Naive thymus-derived CD4-positive, alpha-beta T cell (primary cell): ENCODE data around the gene GSTM4. TPM values are rescaled to one million over a fixed set of nuclear protein-coding genes. Genes with fewer than 3 reads are reported as not detected.

Experiments used
- ATAC-seq: fragments of 150-1000 bp; cut with Tn5 transposase; 2 replicates; pipeline ENCODE4 v1.10.0; 2021; ENCODE audit warnings: mild to moderate bottlenecking, moderate library complexity
- CTCF ChIA-PET: fragments of 350-600 bp; sonication (Branson Sonifier 250); formaldehyde crosslinking; loops from one replicate; lab custom pipeline; 2021; ENCODE audit warnings: antibody characterized with exemption; lab: Charles Lee
- POLR2A ChIA-PET: fragments of 350-600 bp; sonication (Branson Sonifier 250); formaldehyde crosslinking; loops from one replicate; lab custom pipeline; 2021; ENCODE audit warnings: antibody characterized with exemption, inconsistent platforms; lab: Charles Lee
- DNase-seq, 9 donors: peaks; one replicate each; pipeline versions ENCODE4 v3.0.0 to v3.0.0-alpha.2; 2020 to 2022; ENCODE audit warnings: mixed read lengths in 1 of 9
- H3K27ac ChIP-seq: one replicate; pipeline ENCODE4 v1.7.0; 2013; ENCODE audit warnings: mild to moderate bottlenecking, low read depth, low read length, moderate library complexity
- H3K27me3 ChIP-seq, 2 donors: one replicate each; pipeline ENCODE4 v1.7.0; 2013; ENCODE audit warnings: low read length in 2 of 2, mild to moderate bottlenecking in 2 of 2, moderate library complexity in 2 of 2; ENCODE audit not compliant: control insufficient read depth in 2 of 2, insufficient read depth in 2 of 2
- H3K36me3 ChIP-seq, 3 experiments: 1 replicate in 2 of 3; 2 replicates in 1 of 3; pipeline ENCODE4 v1.7.0; 2013; ENCODE audit warnings: low read length in 3 of 3, mild to moderate bottlenecking in 3 of 3, moderate library complexity in 1 of 3; ENCODE audit not compliant: insufficient read depth in 3 of 3, control insufficient read depth in 2 of 3
- H3K4me1 ChIP-seq, 2 donors: one replicate each; pipeline ENCODE4 v1.7.0; 2013; ENCODE audit warnings: low read length in 2 of 2, mild to moderate bottlenecking in 2 of 2, moderate library complexity in 1 of 2; ENCODE audit not compliant: control insufficient read depth in 2 of 2, insufficient read depth in 2 of 2
- H3K4me3 ChIP-seq: 2 replicates; pipeline ENCODE4 v1.7.0; 2013; ENCODE audit warnings: mild to moderate bottlenecking, low read length
- H3K9me3 ChIP-seq, 3 experiments: 1 replicate in 2 of 3; 2 replicates in 1 of 3; pipeline ENCODE4 v1.7.0; 2013; ENCODE audit warnings: low read length in 3 of 3; ENCODE audit not compliant: control insufficient read depth in 2 of 3
- H3K27ac Mint-ChIP-seq, 9 donors: one replicate each; pipeline ENCODE4 v1.8.0; 2020 to 2022; ENCODE audit warnings: mixed read lengths in 9 of 9, mild to moderate bottlenecking in 8 of 9, moderate library complexity in 5 of 9, inconsistent platforms in 2 of 9
- H3K27me3 Mint-ChIP-seq, 5 donors: one replicate each; pipeline ENCODE4 v1.8.0; 2021 to 2022; ENCODE audit warnings: mixed read lengths in 5 of 5, mild to moderate bottlenecking in 1 of 5
- H3K36me3 Mint-ChIP-seq, 5 donors: one replicate each; pipeline ENCODE4 v1.8.0; 2020 to 2022; ENCODE audit warnings: mixed read lengths in 5 of 5, mild to moderate bottlenecking in 3 of 5, inconsistent platforms in 1 of 5
- H3K4me1 Mint-ChIP-seq, 7 donors: one replicate each; pipeline ENCODE4 v1.8.0; 2020 to 2022; ENCODE audit warnings: mixed read lengths in 7 of 7, mild to moderate bottlenecking in 3 of 7, inconsistent platforms in 1 of 7
- H3K4me3 Mint-ChIP-seq, 10 donors: one replicate each; pipeline ENCODE4 v1.8.0; 2020 to 2022; ENCODE audit warnings: mild to moderate bottlenecking in 10 of 10, mixed read lengths in 10 of 10, moderate library complexity in 6 of 10, inconsistent platforms in 2 of 10
- H3K9me3 Mint-ChIP-seq, 11 donors: one replicate each; pipeline ENCODE4 v1.8.0; 2020 to 2022; ENCODE audit warnings: mixed read lengths in 11 of 11, mild to moderate bottlenecking in 4 of 11, inconsistent platforms in 1 of 11, moderate library complexity in 1 of 11
- intact Hi-C, 2 donors: fragments of 100-400 bp; cut with micrococcal nuclease; formaldehyde crosslinking; loops; one replicate each; pipeline ENCODE4 v1.15.1; 2023
- polyA plus RNA-seq, 2 donors: library from polyadenylated mRNA; unstranded; fragments of 300-500 nt; fragmentation: Illumina TruSeq; gene quantifications; one replicate each; pipeline ENCODE4 v1.2.3, GENCODE V29; 2021
- total RNA-seq, 6 experiments: library from RNA in 5 of 6; stranded (reverse) in 5 of 6; gene quantifications; 1 replicate in 5 of 6; 2 replicates in 1 of 6; pipeline ENCODE4 v1.2.3 and lab custom pipeline; 2021 to 2026

GSTM4 gene
- total and polyA plus RNA-seq, 7 experiments from 2014 or later, result 3.1 to 28.4 (median 15.4) TPM

GRCh38 chr1:109627692-109628399, 28.1 kb upstream of the GSTM4 start:
- CTCF ChIA-PET, result interaction anchor here (1.0 to 1.4 kb wide), 2 partner anchors 13 to 82 kb away, joined by 3 to 6 read pairs; no protein-coding TSS in a partner anchor
- Histone ChIP-seq H3K27ac (no peak overlapping the region), H3K9me3 (no peaks in the 10 kb centered on the region), H3K36me3 (peaks cover 11 to 72% (median 20%) of the 10 kb centered on the region in 3 experiments), H3K27me3 (no peaks in the 10 kb centered on the region), H3K4me1 (peaks cover 0 to 21% of the 10 kb centered on the region in 2 donors), H3K4me3 (no peak overlapping the region)
- no peaks in the 10 kb centered on the region for H3K27me3 Mint-ChIP-seq
- no peak for ATAC-seq
- peak overlapping the region in 2 of 9 donors; percentile 56 to 84 for H3K27ac Mint-ChIP-seq
- POLR2A ChIA-PET, result interaction anchor here (1.1 kb wide), 1 partner anchor 79 kb away, joined by 3 read pairs; the partner anchor contains the start of gene GNAI3
- H3K9me3 Mint-ChIP-seq, result no peaks in the 10 kb centered on the region
- intact Hi-C loops, result no loop called here
- peaks cover 19 to 32% (median 23%) of the 10 kb centered on the region in 7 donors for H3K4me1 Mint-ChIP-seq
- peaks cover 0 to 23% (median 3%) of the 10 kb centered on the region in 5 donors for H3K36me3 Mint-ChIP-seq
- H3K4me3 Mint-ChIP-seq, result no peak overlapping the region
- no peak for DNase-seq

- H3K36me3 Mint-ChIP-seq, result peaks cover 0 to 23% (median 3%) of the 10 kb centered on the region in 5 donors
- POLR2A ChIA-PET, result interaction anchor here (1.1 to 2.8 kb wide), 2 partner anchors 80 to 82 kb away, joined by 3 to 13 read pairs; partner anchors contain the start of gene GNAI3
Measured at GRCh38 chr1:109628540-109629321, 27.2 kb upstream of the GSTM4 start.

DNA sequence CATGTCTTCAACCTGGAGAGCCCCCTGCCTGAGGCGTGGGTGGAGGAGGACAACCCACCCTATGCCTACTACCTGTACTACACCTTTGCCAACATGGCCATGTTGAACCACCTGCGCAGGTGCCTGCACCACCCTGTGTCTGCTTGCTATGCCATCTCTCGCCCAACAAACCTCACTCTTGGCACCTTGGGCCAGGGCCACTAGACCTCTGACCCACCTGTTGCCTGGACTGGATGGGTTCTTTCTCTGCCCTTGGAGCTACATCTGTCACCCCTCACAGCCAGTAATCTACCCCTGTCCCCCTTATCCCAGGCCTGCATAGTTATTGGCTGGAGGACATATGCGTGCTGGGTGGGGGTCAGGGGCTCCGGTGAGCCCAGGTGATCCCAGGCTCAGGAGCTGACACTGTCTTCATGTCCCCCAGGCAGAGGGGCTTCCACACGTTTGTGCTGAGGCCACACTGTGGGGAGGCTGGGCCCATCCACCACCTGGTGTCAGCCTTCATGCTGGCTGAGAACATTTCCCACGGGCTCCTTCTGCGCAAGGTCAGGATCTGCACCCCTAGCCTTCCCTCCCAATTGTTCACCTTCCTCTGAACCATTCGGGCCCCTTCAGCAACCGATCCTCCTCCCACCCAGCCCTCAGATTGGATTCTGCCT, 26.4 kb upstream of the GSTM4 start:
- DNase-seq (no peak), ATAC-seq (no peak)
- H3K4me3 Mint-ChIP-seq, result no peak overlapping the region
- no peaks in the 10 kb centered on the region for H3K27me3 ChIP-seq
- POLR2A ChIA-PET, result interaction anchor here (0.7 to 2.8 kb wide), 3 partner anchors 81 to 128 kb away, joined by 3 to 13 read pairs (median 6); partner anchors contain the start of gene GNAI3
- peaks cover 0 to 9% of the 10 kb centered on the region in 2 donors for H3K4me1 ChIP-seq
- H3K27ac Mint-ChIP-seq, result peak overlapping the region in 4 of 9 donors; percentile 10 to 48 (median 34)
- peaks cover 0 to 23% (median 3%) of the 10 kb centered on the region in 5 donors for H3K36me3 Mint-ChIP-seq
- H3K4me3 ChIP-seq, result no peak overlapping the region
- intact Hi-C loops, result loop anchor here in 1 of 2 donors (1.0 kb wide), 1 partner anchor 83 kb away; no protein-coding TSS in a partner anchor
- H3K4me1 Mint-ChIP-seq, result peaks cover 7 to 19% (median 13%) of the 10 kb centered on the region in 7 donors
- no peaks in the 10 kb centered on the region for H3K9me3 Mint-ChIP-seq
- H3K36me3 ChIP-seq, result peaks cover 11 to 72% (median 20%) of the 10 kb centered on the region in 3 experiments
- no peaks in the 10 kb centered on the region for H3K27me3 Mint-ChIP-seq
- CTCF ChIA-PET, result interaction anchor here (1.9 to 4.0 kb wide), 3 partner anchors 11 to 84 kb away, joined by 5 to 46 read pairs (median 14); partner anchors contain the start of gene GNAI3
- no peaks in the 10 kb centered on the region for H3K9me3 ChIP-seq
- no peak overlapping the region for H3K27ac ChIP-seq

More at GRCh38 chr1:109628540-109629321, 27.2 kb upstream of the GSTM4 start:
- Histone ChIP-seq H3K36me3 (peaks cover 11 to 72% (median 20%) of the 10 kb centered on the region in 3 experiments), H3K27me3 (no peaks in the 10 kb centered on the region), H3K9me3 (no peaks in the 10 kb centered on the region), H3K27ac (no peak overlapping the region), H3K4me1 (peaks cover 0 to 12% of the 10 kb centered on the region in 2 donors), H3K4me3 (no peak overlapping the region)
- intact Hi-C loops, result no loop called here
- DNase-seq (no peak), ATAC-seq (no peak)
- H3K27me3 Mint-ChIP-seq, result no peaks in the 10 kb centered on the region
- no peak overlapping the region for H3K4me3 Mint-ChIP-seq
- CTCF ChIA-PET, result interaction anchor here (0.5 to 4.0 kb wide), 4 partner anchors 12 to 332 kb away, joined by 3 to 46 read pairs (median 10); partner anchors contain the start of gene GNAI3
- no peaks in the 10 kb centered on the region for H3K9me3 Mint-ChIP-seq
- peaks cover 10 to 23% (median 14%) of the 10 kb centered on the region in 7 donors for H3K4me1 Mint-ChIP-seq
- H3K27ac Mint-ChIP-seq, result peak overlapping the region in 1 of 9 donors; percentile 48

- peak overlapping the region in 3 of 9 donors; percentile 33 to 38 (median 34) for H3K27ac Mint-ChIP-seq
- H3K27me3 ChIP-seq, result no peaks in the 10 kb centered on the region
- H3K9me3 Mint-ChIP-seq, result no peaks in the 10 kb centered on the region
- ChIA-PET CTCF (interaction anchor here (0.5 to 4.0 kb wide), 8 partner anchors 10 to 143 kb away, joined by 3 to 46 read pairs (median 5); partner anchors contain the start of gene GNAI3), POLR2A (interaction anchor here (0.7 to 2.8 kb wide), 5 partner anchors 11 to 129 kb away, joined by 3 to 13 read pairs (median 4); partner anchors contain the start of genes AMPD2, GNAI3 and GNAT2)
- peaks cover 0 to 23% (median 3%) of the 10 kb centered on the region in 5 donors for H3K36me3 Mint-ChIP-seq
- no peaks in the 10 kb centered on the region for H3K9me3 ChIP-seq
- H3K27ac ChIP-seq, result no peak overlapping the region
- peaks cover 11 to 69% (median 20%) of the 10 kb centered on the region in 3 experiments for H3K36me3 ChIP-seq
- DNase-seq (peak in 5 of 9 donors; percentile 21 to 51 (median 35)), ATAC-seq (peak; percentile 26)
- H3K4me1 Mint-ChIP-seq, result peaks cover 6 to 22% (median 15%) of the 10 kb centered on the region in 7 donors
- no peaks in the 10 kb centered on the region for H3K27me3 Mint-ChIP-seq
- intact Hi-C loops, result loop anchor here in 1 of 2 donors (1.0 kb wide), 1 partner anchor 84 kb away; no protein-coding TSS in a partner anchor
- no peak overlapping the region for H3K4me3 Mint-ChIP-seq
- no peak overlapping the region for H3K4me3 ChIP-seq
- peaks cover 0 to 10% of the 10 kb centered on the region in 2 donors for H3K4me1 ChIP-seq
Measured at GRCh38 chr1:109630081-109630897, 25.6 kb upstream of the GSTM4 start.

DNA sequence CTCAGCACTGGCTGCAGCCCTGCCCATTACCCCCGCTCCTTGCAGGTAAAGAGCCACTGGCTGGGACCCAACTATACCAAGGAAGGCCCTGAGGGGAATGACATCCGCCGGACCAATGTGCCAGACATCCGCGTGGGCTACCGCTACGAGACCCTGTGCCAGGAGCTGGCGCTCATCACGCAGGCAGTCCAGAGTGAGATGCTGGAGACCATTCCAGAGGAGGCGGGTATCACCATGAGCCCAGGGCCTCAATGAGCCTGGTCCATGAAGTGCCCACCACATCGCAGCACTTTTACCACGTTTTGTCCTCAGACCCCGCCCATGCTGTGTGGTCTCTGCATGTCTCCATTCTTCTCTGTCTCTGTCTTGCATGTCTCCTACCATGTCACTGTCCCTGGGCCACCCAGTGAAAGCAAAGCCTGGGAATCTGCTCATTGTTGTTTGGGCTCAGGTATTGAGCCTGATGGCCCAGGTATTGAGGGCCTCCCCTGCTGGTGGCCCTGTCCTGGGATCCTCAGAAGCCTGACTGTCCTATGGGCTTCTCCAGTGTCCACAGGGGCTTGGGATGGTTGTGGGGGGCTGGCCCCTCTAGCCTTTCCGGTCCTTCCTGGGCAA, 24.9 kb upstream of the GSTM4 start:
- Mint-ChIP-seq H3K27ac (peak overlapping the region in 1 of 9 donors; percentile 24), H3K4me1 (peaks cover 6 to 16% (median 11%) of the 10 kb centered on the region in 7 donors), H3K4me3 (no peak overlapping the region), H3K27me3 (no peaks in the 10 kb centered on the region), H3K36me3 (peaks cover 0 to 20% (median 3%) of the 10 kb centered on the region in 5 donors), H3K9me3 (no peaks in the 10 kb centered on the region)
- Histone ChIP-seq H3K4me1 (peaks cover 0 to 10% of the 10 kb centered on the region in 2 donors), H3K9me3 (no peaks in the 10 kb centered on the region), H3K27me3 (no peaks in the 10 kb centered on the region), H3K27ac (no peak overlapping the region), H3K36me3 (peaks cover 11 to 62% (median 20%) of the 10 kb centered on the region in 3 experiments), H3K4me3 (no peak overlapping the region)
- intact Hi-C loops, result loop anchor here in 1 of 2 donors (1.0 kb wide), 1 partner anchor 85 kb away; no protein-coding TSS in a partner anchor
- ChIA-PET CTCF (interaction anchor here (0.6 to 4.0 kb wide), 7 partner anchors 9 to 146 kb away, joined by 3 to 46 read pairs (median 5); partner anchors contain the start of gene GNAI3), POLR2A (interaction anchor here (1.0 to 2.8 kb wide), 3 partner anchors 11 to 84 kb away, joined by 3 to 13 read pairs (median 4); partner anchors contain the start of genes AMPD2 and GNAT2)
- DNase-seq (no peak), ATAC-seq (no peak)
